ENCODE measurements around the gene FGF11. TPM values are rescaled to one million over a fixed set of nuclear protein-coding genes. Genes with fewer than 3 reads are reported as not detected.
"Not testable (repeated sequence)": the region's sequence is repeated elsewhere in the genome, so short reads cannot be mapped to it uniquely, and the experiment has no call there.

FGF11 gene
- total RNA-seq, 1 experiment from 2014 or later = 24.2 TPM

GRCh38 chr17:7443499-7444485, 4.5 kb downstream of the FGF11 start:
- in situ Hi-C loops (cut with HindIII; ENCODE audit: low sequenced_read_pairs) = no loop called here
- no peak for DNase-seq (ENCODE audit: low spot score)

GRCh38 chr17:7444682-7445618, 5.6 kb downstream of the FGF11 start, which contains the start of gene CHRNB1:
Gene CHRNB1, plus strand, starts transcription at chr17:7445061. Its CDS starts 67 bp downstream, at chr17:7445128.
- DNase-seq (ENCODE audit: low spot score) = no peak
- in situ Hi-C loops (cut with HindIII; ENCODE audit: low sequenced_read_pairs) = no loop called here

- no peak for DNase-seq (ENCODE audit: low spot score)
- in situ Hi-C loops (cut with HindIII; ENCODE audit: low sequenced_read_pairs) = no loop called here
These were observed 6.3 kb downstream of the FGF11 start for GRCh38 chr17:7445619-7445968.

- no peak for DNase-seq (ENCODE audit: low spot score)
These were observed 9.1 kb downstream of the FGF11 start for GRCh38 chr17:7448461-7448860.

GRCh38 chr17:7459961-7460545, 20.7 kb downstream of the FGF11 start:
- in situ Hi-C loops (cut with HindIII; ENCODE audit: low sequenced_read_pairs) = no loop called here
- no peak for DNase-seq (ENCODE audit: low spot score)

More at GRCh38 chr17:7448461-7448860, 9.1 kb downstream of the FGF11 start:
- in situ Hi-C loops (cut with HindIII; ENCODE audit: low sequenced_read_pairs) = no loop called here

- DNase-seq (ENCODE audit: low spot score) = no peak
- in situ Hi-C loops (cut with HindIII; ENCODE audit: low sequenced_read_pairs) = no loop called here
These were observed 21.7 kb downstream of the FGF11 start for GRCh38 chr17:7460850-7461660.

- DNase-seq (ENCODE audit: low spot score) = no peak
- in situ Hi-C loops (cut with HindIII; ENCODE audit: low sequenced_read_pairs) = no loop called here
These were observed 23.4 kb downstream of the FGF11 start for GRCh38 chr17:7462474-7463371.

GRCh38 chr17:7463372-7463846, 24.1 kb downstream of the FGF11 start:
- no peak for DNase-seq (ENCODE audit: low spot score)
- in situ Hi-C loops (cut with HindIII; ENCODE audit: low sequenced_read_pairs) = no loop called here

- no peak for DNase-seq (ENCODE audit: low spot score)
- in situ Hi-C loops (cut with HindIII; ENCODE audit: low sequenced_read_pairs) = no loop called here
These were observed 24.8 kb downstream of the FGF11 start for GRCh38 chr17:7464081-7464480.

GRCh38 chr17:7465597-7466275, 26.4 kb downstream of the FGF11 start:
- DNase-seq (ENCODE audit: low spot score) = no peak

GRCh38 chr17:7466318-7466638, 27.0 kb downstream of the FGF11 start:
- in situ Hi-C loops (cut with HindIII; ENCODE audit: low sequenced_read_pairs) = no loop called here
- no peak for DNase-seq (ENCODE audit: low spot score)

More at GRCh38 chr17:7465597-7466275, 26.4 kb downstream of the FGF11 start:
- in situ Hi-C loops (cut with HindIII; ENCODE audit: low sequenced_read_pairs) = no loop called here

- in situ Hi-C loops (cut with HindIII; ENCODE audit: low sequenced_read_pairs) = no loop called here
- DNase-seq (ENCODE audit: low spot score) = peak; percentile 54
These were observed 27.5 kb downstream of the FGF11 start for GRCh38 chr17:7466639-7467341.

- in situ Hi-C loops (cut with HindIII; ENCODE audit: low sequenced_read_pairs) = no loop called here
- DNase-seq (ENCODE audit: low spot score) = no peak
These were observed 28.2 kb downstream of the FGF11 start for GRCh38 chr17:7467498-7467897.

GRCh38 chr17:7468290-7468689, 29.0 kb downstream of the FGF11 start:
- in situ Hi-C loops (cut with HindIII; ENCODE audit: low sequenced_read_pairs) = no loop called here
- no peak for DNase-seq (ENCODE audit: low spot score)

- no peak for DNase-seq (ENCODE audit: low spot score)
- in situ Hi-C loops (cut with HindIII; ENCODE audit: low sequenced_read_pairs) = no loop called here
These were observed 29.6 kb downstream of the FGF11 start for GRCh38 chr17:7468804-7469389.

- in situ Hi-C loops (cut with HindIII; ENCODE audit: low sequenced_read_pairs); DNase-seq (ENCODE audit: low spot score): not testable (repeated sequence)
These were observed 30.5 kb downstream of the FGF11 start for GRCh38 chr17:7469843-7470242.
